ENCODE results near the gene LRP1B. TPM values are rescaled to one million over a fixed set of nuclear protein-coding genes. Genes with fewer than 3 reads are reported as not detected.

The LRP1B gene
- total RNA-seq, 2 donors from 2014 or later = 0.09 to 0.59 TPM

- intact Hi-C loops (cut with DNase I, micrococcal nuclease) = no loop called here
- ATAC-seq = no peak
- DNase-seq = no peak
Measured at GRCh38 chr2:141458351-141458750, 672.5 kb downstream of the LRP1B start.

DNA sequence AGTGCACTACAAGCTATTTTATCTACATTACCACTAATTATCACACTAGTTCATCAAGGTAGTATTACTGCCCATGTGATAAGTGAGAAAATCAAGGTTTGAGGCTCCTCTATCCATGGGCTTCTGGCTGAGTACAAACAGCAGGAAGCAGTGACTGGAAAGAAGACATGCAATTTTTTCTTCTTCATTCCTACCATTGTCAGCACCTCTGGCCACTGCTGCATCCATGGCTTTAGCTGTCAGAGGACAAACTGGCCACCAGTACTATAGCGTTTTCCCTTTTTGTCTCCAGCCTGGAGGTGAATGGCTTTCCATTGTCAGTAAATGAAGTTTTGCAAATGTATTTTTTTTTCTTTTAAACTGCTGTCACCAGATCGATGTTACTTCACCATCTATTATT is 674.9 kb downstream of the LRP1B start:
- intact Hi-C loops (cut with DNase I, micrococcal nuclease) = no loop called here
- ATAC-seq (no peak), DNase-seq (no peak)

DNA sequence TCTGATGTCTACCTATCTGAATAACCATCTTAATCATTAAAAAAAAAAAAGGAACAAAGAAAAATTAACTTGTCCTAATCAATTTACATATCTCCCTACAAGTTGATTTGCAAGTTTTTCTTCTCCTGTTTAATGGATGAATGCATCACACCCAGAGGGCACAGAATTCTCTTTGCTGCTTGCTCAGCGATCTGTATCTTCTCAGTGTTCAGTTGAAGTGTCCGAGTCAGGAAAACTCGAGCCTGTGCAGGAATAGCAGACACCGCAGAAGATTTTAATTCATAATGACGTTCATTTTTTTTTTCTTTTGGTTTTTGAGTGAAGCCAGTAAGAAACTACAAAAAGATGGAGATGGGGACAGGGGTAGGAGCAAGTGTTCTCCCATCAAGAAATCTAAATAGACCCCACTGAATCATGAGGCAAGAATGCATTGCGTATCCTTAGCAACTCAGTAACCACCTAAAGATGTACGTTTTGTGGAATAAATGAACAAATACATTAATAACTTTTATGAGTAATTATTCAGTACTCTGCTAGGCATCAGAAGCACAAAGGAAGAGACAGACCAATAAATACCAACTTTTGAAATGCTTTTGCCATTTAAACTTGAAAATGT is 675.5 kb downstream of the LRP1B start:
- ATAC-seq = no peak
- intact Hi-C loops (cut with DNase I, micrococcal nuclease) = no loop called here

DNA sequence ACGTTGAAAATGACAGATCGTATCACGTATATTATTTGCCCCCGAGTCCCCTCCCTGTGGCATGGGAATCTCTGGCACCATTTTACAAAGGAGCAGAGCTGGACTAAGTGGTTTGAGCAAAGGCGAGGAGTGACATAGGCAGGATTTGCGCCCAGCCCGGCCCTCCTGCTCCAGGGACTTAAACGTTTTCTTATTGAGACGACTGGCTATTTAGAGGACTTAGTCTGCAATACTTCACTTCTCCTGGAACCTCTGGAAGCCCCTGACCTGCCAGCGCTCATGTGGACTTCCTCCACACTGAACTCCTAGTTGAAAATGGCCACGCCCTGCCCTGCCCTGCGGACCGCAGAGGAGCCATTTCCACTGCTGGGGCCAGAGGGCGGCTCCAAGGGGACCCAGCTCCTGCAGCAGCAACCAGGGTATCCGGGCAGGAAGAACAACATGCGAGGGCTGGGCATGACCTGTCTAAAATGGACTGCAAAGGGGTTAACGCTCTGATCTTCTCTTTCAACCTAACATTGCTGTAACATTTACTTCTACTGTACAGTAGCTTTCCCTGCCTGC is 690.7 kb downstream of the LRP1B start:
- ATAC-seq (no peak), DNase-seq (no peak)
- intact Hi-C loops (cut with DNase I, micrococcal nuclease) = no loop called here

More for the DNA sequence above, 675.5 kb downstream of the LRP1B start:
- no peak for DNase-seq

- ATAC-seq = no peak
- intact Hi-C loops (cut with DNase I, micrococcal nuclease) = no loop called here
- DNase-seq = no peak
Measured at GRCh38 chr2:141439524-141439923, 691.3 kb downstream of the LRP1B start.

- DNase-seq (no peak), ATAC-seq (no peak)
- intact Hi-C loops (cut with DNase I, micrococcal nuclease) = no loop called here
Measured at GRCh38 chr2:141438536-141438935, 692.3 kb downstream of the LRP1B start.

DNA sequence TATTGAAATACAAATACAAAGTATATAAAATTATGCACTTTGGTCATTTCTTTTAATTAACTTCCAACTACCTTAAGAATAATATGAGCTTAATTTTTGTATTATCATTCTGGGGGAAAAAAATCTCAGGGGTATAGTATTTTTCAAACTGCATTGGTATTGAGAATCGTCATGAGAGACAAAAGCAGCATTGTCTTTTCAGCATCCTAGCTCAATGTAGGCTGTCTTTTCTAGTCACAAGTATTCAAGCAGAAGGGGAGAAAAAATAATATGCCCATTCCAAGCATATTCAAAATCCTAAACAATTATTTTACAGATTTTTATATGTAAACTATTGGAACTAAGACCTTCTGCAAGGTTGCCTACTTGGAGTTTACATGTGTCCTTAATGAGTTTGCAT is 693.3 kb downstream of the LRP1B start:
- intact Hi-C loops (cut with DNase I, micrococcal nuclease) = no loop called here
- DNase-seq = no peak
- ATAC-seq = no peak

- ATAC-seq (no peak), DNase-seq (no peak)
- intact Hi-C loops (cut with DNase I, micrococcal nuclease) = no loop called here
Measured at GRCh38 chr2:141423124-141423523, 707.7 kb downstream of the LRP1B start.

DNA sequence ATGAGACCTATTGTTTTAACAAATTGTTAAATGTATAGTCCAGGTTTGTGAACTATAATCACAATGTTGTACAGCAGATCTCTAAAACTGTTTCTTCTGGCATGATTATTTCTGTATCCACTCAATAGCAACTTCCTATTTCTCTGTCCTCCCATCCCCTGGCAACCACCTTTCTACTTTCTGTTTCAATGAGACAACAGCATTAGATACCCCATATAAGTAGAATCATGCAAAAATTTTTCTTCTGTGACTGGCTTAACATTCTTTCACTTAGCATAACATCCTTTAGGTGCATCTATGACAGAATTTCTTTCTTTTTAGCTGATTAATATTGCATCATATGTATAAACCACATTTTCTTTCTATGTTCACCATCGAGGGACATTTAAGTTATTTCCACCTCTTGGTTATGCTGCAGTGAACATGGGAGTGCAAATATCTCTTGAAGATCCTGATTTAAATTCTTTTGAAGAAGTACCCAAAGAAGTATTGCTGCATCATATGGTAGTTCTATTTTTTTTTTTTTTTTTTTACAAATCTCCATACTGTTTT is 713.5 kb downstream of the LRP1B start:
- intact Hi-C loops (cut with DNase I, micrococcal nuclease) = no loop called here
- no peak for ATAC-seq
- DNase-seq = no peak

GRCh38 chr2:141411419-141411818 is 719.4 kb downstream of the LRP1B start:
- no peak for DNase-seq
- ATAC-seq = no peak
- intact Hi-C loops (cut with DNase I, micrococcal nuclease) = no loop called here

- no peak for DNase-seq
- intact Hi-C loops (cut with DNase I, micrococcal nuclease) = no loop called here
- no peak for ATAC-seq
Measured at GRCh38 chr2:141399270-141399669, 731.5 kb downstream of the LRP1B start.

- intact Hi-C loops (cut with DNase I, micrococcal nuclease) = no loop called here
- DNase-seq (no peak), ATAC-seq (no peak)
Measured at GRCh38 chr2:141393214-141393545, 737.6 kb downstream of the LRP1B start.

GRCh38 chr2:141392517-141393213 is 738.2 kb downstream of the LRP1B start:
- DNase-seq (no peak), ATAC-seq (no peak)

GRCh38 chr2:141386168-141386567 is 744.6 kb downstream of the LRP1B start:
- DNase-seq (no peak), ATAC-seq (no peak)
- intact Hi-C loops (cut with DNase I, micrococcal nuclease) = no loop called here

More at GRCh38 chr2:141392517-141393213, 738.2 kb downstream of the LRP1B start:
- intact Hi-C loops (cut with DNase I, micrococcal nuclease) = no loop called here

DNA sequence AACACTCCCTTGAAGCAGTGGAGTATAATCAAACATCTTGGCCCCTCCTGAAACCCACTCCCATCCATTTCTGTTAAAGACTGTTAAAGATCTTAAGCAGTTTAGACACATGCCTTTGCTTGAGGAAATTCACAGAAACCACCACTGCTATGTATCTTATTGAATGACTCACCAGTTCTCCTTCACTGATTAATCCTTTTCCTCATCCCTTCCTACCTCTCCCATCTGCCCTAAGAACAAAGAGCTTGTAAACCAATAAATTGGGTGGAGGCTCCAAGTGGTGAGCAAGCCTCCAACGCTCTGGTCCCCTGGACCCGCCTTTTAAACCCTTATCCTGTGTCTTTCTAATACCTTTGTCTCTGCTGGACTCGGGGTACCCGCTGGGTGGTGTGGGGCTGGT is 746.1 kb downstream of the LRP1B start:
- intact Hi-C loops (cut with DNase I, micrococcal nuclease) = no loop called here
- ATAC-seq = no peak
- no peak for DNase-seq

GRCh38 chr2:141381946-141382345 is 748.9 kb downstream of the LRP1B start:
- DNase-seq (no peak), ATAC-seq (no peak)
- intact Hi-C loops (cut with DNase I, micrococcal nuclease) = no loop called here

DNA sequence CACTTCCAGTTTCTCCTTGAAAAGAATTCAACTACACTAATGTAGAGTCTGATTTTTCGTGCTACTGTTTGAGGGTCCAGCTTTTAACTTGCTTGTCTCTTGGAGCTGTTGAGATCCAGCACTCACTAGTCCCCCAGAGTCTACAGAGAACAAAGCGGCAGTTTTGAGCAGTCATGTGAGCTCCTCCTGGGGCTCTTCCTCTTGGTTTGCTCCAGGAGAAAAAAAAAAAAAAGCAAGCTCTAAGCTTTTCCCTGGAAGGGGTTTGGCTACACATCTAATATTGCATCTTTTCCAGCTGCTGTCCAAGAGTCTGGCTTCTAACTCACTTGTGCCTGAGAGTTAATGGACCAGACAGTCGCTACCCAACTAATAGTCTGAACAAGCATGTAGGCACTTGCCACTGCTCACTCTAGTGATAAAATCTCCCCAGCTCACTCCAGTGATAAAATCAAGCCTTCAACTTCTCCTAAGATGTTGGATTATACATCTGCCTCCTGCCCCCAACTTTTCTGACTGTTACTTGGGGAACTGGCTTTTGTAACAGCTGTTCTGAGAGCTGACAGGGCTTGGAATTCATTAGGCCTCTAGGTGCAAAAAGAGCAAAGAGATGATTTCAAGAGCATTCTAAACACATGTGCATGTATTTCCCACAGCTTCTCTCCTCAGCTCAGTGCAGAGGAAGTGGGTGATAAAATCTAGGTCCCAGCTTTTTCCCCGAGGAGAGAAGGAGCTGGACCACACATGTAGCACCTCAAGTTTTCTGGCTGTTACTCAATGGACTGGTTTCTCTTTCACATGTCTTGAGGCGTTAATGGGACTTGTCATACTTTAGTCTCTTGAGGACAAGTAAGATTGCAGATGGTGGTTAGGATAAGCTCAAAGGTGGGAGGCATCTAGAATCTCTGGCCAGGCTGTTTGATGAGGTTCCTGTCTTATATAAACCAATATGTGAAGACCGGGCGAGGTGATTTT is 750.5 kb downstream of the LRP1B start:
- DNase-seq (no peak), ATAC-seq (no peak)
- intact Hi-C loops (cut with DNase I, micrococcal nuclease) = no loop called here

DNA sequence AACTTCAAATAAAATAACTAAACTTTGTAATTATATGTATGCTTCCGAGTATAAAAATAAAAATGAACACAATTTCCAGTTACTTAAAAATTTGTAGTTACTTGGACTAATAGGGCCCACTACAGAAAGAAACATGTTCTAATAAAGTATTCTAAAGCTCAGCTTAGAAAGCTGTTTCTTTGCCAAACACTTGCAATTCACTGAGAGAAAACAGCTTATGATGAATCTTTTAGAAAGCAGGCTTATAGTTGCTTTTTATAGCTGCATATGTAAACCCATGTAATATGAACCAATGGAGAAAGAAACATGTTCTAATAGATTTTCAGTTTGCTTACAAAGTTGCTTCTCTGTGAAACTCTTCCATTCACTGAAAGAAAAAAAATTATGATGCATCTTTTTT is 766.0 kb downstream of the LRP1B start:
- ATAC-seq (no peak), DNase-seq (no peak)
- intact Hi-C loops (cut with DNase I, micrococcal nuclease) = no loop called here

- intact Hi-C loops (cut with DNase I, micrococcal nuclease) = no loop called here
- DNase-seq (no peak), ATAC-seq (no peak)
Measured at GRCh38 chr2:141362311-141362710, 768.5 kb downstream of the LRP1B start.
